Activated CD4-positive, alpha-beta T cell treated with anti-CD3 and anti-CD28 coated beads for 24 hours (primary cell): ENCODE results near the gene SEC14L6.
"Not testable (repeated sequence)": the region's sequence is repeated elsewhere in the genome, so short reads cannot be mapped to it uniquely, and the experiment has no call there.

Experiments
- DNase-seq, 2 donors: peaks; one replicate each; pipeline ENCODE4 v3.0.0-alpha.2; 2020; ENCODE audit warnings: low read depth in 2 of 2

SEC14L6 gene

DNA sequence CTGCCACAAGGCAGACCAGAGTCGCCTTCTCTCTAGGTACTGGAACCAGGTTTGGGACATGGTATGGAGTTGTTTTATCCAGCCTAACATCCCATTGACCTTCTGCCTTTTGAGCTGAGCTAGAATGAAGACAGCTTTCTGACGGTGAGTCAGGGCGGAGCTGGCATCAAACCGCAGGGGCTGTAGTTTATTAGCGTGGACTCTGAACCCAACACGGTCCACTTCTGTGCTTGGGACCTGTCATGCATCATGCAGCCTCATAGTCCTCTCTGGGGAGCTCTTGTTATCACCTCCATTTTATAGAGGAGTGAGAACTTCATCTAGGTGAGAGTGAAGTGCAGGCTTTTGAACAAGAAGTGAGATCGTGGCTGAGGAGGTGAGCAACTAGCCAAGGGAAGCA lies 19.6 kb upstream of the SEC14L6 start:
- DNase-seq = no peak

DNA sequence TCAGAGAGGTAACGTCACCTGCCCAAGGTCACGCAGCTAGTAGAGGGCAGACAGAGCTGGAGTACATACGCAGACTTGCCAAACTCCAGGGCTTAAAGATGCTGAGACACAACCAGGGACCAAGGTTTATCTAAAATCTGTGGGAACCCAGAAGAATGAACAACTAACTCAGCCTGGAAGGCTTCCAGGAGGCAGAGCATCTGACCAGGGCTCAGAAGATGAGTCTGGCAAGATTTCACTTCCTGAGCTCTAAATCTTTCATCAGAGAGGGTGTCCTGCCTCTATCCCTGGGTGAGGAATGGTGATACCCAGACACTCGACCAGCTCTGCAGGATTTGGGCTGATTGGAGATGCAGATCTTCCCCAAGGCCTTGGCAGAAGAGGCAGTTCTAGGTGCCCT lies 18.8 kb upstream of the SEC14L6 start:
- no peak for DNase-seq

DNA sequence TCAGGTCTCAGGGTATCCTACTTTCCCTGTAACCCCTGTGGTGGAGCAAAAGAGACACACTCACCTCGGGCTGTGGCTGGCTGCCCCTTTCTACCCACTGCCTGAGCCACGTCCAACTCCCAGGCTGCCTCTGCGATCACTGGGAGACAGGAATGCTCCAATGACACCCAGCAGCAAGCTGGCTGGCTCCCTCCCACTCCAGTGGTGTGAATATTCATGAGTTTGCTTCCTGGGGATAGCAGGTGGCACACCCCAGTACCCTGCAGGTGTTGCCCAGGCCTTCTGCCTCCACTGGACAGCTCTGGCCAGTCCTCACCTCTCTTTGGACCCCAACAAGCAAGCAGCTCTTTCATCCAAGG lies 18.2 kb upstream of the SEC14L6 start:
- no peak for DNase-seq

DNA sequence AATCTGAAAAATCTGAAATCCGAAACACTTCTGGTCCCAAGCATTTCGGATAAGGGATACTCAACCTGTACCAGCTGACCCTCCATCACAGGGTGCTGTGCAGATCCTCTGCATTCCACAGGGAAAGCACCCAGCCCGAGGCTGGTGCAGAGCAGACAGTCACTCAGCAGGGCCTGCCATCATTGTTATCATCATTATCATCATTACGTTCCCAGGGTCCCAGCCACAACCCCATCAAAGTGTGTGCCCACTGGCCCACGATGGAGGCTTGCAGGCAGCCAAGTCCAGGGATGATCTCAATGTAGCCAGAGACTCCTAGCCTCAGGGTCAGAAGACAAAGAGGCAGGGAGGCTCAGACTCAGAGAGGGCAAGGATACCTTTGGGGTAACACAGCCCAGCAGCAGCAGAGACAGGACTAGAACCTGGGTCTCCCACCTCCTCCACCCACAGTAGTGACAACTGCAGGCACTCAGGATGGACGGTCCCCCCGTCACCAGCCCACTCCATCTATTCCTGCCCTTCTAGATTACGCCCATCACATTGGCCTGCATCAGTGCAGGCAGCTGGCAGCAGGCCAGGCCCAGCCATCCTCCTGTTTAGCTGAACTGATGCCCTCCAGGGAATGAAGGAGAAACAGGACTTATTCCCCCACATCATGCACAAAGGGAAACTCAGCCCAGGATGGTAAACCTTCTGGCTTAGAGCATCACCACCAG lies 17.7 kb upstream of the SEC14L6 start:
- no peak for DNase-seq

DNA sequence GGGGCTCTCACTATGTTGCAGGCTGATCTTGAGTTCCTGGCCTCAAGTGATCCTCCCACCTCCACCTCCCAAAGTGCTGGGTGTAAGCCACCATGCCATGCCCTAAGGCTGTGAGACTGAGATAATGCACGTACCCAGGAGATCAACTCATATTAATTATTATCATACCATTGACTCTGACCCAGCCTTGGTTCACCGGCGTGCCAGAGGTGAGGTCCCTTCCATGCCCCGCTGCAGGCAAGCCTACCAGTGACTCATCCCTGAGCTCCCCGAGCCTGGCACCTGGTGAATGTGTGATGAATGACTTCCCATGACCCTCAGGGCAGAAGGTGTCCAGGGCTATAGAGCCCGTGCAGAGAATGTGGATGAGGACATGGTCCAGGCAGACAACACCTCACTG lies 15.8 kb upstream of the SEC14L6 start:
- no peak for DNase-seq

DNA sequence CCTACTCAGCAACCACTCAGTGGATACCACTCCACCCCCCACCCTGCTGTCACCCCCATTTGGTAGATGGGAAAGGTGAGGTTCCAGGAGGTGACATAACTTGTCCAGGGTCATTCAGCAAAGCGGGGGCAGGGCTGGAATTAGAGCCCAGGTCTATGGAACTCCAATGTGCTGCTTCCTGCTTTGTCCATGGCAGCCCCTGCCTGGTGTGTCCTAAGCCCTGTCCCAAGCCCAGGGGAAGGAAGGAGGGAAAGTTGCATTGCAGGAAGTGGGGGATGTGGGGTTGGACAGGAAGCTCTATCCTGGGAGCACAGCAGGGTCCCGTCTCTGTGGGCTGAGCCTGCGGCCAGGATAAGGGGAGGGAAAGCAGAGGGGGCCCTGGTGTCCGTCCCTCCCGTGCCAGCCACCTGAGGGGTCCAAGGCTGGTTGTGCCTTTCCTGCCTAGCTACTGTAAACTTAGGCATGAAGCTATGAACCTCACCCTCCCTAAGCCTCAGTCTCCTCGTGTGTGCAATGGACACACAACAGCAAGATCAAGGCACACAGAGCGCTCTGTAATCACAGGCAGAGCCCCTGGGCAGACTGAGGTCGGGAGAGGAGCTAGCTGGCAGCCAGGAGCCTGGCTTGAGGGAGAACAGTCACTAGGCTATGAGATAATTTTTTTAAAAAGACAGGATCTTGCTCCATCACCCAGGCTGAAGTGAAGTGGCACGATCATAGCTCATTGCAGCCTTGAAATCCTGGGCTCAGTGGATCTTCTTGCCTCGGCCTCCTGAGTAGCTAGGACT lies 15.1 kb upstream of the SEC14L6 start:
- DNase-seq = no peak

DNA sequence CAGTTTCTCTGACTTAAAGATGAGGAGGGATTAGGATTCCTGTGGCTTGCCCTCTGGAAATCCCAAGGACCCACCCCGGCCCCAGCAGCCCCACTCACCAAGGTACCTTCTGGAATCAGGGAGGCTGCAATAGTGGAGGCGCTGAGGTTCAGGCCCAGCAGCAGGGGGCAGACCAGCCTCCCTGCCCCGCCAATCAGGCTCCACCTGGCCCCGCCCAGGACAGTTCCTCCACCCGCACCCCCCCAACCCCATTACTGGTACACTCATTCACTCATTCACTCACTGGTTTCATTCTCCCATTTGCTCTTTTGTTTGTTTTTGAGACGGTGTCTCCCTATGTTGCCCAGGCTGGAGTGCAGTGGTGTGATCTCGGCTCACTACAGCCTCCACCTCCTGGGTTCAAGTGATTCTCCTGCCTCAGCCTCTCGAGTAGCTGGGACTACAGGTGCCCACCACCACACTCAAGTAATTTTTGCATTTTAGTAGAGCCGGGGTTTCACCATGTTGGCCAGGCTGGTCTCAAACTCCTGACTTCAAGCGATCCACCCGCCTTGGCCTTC lies 14.2 kb upstream of the SEC14L6 start:
- DNase-seq = peak in 1 of 2 donors; percentile 6

DNA sequence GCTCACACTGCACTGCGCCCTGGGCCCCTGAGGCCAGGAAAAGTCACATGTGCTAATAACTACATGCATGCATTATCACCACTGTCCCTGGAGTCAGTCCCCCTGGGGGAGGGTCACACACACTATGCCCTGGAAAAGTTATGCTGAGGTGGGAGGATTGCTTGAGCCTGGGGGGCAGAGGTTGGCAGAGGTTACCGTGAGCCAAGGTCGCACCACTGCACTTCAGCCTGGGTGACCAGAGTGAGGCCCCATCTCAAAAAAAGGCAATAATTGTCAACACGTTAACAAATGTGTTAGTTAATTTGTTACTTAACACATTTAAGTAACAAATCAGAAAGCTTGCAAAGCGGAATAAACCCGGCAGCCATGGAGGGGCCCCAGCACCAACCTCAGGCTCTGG lies 13.3 kb upstream of the SEC14L6 start:
- no peak for DNase-seq

DNA sequence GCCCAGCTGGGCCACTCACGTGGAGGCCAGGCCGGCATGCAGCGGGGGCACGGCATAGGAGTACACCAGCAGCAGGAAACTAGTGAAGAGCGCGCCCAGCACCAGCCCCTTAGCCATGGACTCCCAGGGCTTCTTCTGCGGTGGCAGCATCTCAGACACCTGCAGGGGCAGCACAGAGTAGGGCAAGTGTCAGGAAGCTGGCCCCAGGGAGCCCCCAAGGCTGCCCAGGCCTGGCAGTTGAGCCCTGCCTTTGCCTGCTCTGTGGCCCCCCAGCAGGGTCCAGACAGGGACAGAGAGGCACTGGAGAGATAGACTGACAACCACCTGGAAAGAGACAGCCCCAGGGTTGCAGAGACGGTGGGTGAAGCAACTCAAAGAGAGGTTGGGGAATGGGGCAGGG lies 10.7 kb upstream of the SEC14L6 start:
- no peak for DNase-seq

DNA sequence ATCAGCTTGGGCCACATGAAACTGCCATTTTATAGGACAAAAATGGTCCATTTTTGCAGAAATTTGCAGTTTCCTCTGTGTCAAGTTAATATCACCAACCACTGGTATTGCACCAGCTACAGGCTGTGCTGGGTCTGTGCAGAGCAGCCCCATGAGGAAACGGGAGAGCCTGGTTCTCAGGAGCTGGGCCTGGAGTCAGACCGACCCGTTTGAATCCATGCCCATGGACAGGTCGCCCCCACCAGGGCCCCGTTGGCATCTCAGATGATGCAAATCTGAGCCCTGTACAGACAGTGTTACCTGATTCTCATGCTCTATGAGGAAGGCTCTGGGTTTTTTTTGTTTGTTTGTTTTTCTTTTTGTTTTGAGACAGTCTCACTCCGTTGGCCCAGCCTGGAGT lies 9.8 kb upstream of the SEC14L6 start:
- no peak for DNase-seq

DNA sequence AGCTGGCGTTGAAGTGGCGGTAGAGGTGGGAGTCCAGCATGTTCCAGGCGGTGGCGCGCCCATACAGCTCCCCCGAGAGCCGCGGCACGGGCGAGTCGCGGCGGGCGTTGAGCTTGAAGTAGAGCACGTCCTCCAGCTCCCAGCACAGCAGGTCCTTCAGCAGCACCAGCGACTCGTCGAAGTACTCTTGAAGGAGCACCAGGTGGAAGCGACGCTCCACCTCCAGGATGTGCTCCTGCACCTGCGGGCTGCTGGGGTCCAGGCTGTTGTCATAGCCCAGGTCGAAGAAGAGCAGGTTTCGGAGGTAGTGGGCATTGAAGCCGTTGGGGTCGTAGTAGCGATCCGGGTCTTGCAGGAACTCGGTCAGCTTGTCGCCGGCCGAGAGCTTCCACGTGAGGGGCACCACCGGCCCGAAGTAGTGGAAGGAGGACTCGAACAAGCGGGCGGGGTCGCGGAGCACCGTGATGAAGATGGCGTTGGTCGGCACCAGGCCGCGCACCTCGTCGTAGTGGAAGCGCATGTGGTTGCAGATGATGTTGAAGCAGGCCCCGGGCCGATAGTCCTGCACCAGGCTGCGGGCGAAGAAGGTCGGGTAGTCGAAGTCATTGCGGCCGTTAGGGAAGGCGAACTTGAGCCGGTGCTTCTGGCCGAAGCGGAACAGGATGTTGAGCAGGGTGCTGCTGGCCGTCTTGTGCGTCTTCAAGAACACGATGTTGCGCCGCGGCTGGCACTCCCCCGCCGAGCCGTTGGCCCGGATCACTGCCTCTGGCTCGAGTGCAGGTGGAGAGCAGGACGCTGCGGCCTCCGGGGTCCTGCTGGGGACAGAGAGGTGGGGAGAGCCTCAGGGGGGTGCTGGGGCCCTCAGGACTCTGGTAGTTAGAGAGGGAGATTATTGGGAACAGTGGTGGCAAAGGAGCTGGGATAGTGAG lies 9.0 kb upstream of the SEC14L6 start:
- no peak for DNase-seq

DNA sequence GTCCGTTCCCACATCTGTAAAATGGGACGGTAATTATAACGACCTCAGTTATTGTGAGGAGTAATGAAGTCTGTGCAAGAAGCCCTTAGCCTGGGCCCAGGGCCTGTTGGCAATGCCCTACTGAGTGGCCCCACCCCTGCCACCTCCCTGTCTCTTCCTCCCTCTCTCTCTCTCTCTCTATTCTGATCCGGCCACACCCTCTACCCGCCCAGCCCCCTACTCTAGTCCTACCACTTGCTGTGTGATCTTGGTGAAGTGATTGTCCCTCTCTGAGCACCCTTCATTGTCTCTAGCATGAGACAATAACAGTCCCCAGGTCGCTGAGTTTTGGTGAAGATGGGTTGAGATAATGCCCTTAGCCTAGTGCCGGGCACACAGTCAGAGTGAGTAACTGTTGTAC lies 7.4 kb upstream of the SEC14L6 start:
- no peak for DNase-seq

DNA sequence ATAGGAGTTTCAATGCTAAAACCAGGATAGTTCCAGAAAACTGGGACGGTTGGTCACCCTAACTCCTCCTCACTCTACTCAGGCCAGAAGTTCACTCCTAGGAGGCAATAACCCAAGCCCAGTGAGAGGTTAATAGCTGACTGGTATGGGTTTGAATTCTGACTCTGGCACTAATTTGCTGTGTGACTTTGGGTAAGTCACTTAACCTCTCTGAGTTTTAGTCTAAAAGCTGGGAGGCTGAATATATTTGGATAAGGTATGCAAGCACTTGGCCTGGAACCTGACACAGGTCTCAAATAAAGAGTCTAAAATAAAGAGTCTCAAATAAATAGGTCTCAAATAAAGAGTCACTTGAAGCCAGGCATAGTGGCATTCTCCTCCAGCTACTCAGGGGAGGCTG lies 6.2 kb upstream of the SEC14L6 start:
- DNase-seq = no peak

DNA sequence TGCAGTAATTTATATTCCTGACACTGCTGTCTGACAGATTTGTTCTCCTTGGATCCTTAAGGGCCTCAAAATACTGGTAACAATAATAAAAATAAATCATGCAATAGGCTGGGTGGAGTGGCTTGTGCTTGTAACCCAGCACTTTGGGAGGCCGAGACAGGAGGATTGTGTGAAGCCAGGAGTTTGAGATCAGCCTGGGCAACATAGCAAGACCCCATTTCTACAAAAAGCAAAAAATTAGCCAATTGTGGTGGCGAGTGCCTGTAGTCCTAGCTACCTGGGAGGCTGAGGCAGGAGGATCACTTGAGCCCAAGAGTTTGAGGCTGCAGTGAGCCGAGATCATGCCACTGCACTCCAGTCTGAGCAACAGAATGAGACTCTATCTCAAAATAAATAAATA lies 5.3 kb upstream of the SEC14L6 start:
- not testable (repeated sequence) for DNase-seq

DNA sequence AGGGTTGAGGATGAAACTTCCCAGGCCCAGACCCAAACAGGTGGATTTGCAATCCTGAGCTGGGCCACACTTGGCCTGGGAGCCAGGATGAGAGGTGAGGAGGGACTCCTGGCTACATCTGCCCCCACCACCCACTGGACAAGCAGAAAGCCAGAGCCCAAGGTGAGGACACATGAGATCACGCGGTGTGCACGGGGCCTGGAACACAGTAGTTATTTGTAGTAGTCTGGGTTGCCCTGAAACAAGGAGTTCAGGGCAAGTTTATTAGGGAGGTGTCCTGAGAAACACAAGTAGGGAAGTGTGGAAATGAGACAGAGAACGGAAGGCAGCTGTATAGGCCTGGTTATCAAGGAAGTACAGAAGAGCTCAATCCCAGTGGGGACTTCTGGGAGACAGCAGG lies 647 bp upstream of the SEC14L6 start:
- DNase-seq = no peak

DNA sequence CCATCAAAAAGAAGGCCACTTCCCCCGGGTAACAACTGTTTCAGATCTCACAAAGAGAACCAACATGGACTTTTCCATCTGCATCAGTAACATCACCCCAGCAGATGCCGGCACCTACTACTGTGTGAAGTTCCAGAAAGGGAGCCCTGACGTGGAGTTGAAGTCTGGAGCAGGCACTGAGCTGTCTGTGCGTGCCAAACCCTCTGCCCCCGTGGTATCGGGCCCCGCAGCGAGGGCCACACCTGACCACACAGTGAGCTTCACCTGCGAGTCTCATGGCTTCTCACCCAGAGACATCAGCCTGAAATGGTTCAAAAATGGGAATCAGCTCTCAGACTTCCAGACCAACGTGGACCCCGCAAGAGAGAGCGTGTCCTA lies 3.7 kb downstream of the SEC14L6 start:
- DNase-seq = no peak

DNA sequence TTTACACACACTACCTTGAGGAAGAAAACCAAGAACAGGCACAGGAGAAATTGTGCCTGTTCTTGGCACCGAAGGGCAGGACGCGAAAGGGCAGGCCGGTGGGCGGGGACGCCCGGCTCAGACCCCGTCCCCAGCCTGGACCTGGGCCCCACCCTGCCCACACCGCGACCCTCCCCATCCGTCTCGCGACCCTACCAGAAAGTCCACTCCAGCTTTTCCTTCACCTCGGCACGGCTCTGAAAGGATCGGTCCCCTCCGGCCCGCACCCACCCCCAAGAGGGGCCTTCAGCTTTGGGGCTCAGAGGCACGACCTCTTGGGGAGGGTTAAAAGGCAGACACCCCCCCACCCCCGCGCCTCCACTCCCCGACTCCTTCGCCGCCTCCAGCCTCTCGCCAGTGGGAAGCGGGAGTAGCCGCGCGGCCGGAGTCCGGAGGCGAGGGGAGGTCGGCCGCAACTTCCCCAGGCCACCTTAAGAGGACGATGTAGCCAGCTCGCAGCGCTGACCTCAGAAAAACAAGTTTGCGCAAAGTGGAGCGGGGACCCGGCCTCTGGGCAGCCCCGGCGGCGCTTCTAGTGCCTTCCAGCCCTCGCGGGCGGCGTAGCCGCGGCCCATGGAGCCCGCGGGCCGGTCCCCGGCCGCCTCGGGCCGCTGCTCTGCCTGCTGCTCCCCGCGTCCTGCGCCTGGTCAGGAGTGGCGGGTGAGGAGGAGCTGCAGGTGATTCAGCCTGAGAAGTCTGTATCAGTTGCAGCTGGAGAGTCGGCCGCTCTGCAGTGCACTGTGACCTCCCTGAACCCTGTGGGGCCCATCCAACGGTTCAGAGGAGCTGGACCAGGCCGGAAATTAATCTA lies 4.4 kb downstream of the SEC14L6 start:
- no peak for DNase-seq

DNA sequence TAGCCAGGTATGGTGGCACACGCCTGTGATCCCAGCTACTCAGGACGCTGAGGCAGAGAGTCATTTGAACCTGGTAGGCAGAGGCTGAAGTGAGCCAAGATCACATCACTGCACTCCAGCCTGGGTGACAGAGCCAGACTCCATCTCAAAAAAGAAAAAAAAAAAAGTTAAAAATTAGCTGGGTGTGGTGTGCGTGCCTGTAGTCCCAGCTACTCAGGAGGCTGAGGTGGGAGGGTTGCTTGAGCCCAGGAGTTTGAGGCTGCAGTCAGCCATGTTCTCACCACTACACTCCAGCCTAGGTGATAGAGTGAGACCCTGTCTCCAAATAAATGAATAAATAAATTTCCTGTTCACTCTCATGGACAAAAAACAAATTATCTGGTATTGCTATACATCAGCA lies 5.0 kb downstream of the SEC14L6 start:
- DNase-seq = not testable (repeated sequence)

DNA sequence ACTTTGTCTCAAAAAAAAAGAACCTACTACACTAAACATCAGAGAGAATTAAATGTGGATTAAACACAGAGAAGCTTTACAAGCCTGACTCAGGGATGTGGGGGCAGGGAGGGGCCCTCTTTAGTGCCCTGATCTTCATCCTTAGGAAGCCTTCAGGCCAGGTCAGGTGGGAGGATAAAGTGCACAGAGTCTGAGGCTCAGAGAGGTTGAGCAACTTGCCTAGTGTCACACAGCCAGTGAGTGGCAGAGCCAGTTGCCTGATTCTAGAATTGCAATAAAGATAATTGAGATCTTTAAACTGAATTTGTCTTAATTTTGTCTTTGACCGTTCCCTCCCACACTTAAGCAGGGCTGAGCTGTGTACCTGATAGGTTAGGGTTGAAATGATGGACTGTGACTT lies 7.2 kb downstream of the SEC14L6 start:
- no peak for DNase-seq

DNA sequence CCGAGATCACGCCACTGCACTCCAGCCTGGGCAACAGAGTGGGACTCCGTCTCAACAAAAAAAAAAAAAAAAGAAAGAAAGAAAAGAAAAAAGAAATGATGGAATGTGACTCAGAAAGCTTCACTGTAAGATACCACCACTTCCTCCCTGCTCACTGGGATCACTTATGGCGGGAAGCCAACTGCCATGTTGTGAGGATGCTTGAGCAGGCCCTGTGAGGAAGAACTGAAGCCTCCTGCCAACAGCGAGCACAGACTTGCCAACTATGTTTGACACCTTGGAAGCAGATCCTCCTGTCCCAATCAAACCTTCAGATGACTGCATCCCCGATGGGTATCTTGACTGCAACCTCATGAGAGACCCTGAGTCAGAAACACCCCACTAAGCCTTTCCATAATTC lies 8.3 kb downstream of the SEC14L6 start:
- no peak for DNase-seq

DNA sequence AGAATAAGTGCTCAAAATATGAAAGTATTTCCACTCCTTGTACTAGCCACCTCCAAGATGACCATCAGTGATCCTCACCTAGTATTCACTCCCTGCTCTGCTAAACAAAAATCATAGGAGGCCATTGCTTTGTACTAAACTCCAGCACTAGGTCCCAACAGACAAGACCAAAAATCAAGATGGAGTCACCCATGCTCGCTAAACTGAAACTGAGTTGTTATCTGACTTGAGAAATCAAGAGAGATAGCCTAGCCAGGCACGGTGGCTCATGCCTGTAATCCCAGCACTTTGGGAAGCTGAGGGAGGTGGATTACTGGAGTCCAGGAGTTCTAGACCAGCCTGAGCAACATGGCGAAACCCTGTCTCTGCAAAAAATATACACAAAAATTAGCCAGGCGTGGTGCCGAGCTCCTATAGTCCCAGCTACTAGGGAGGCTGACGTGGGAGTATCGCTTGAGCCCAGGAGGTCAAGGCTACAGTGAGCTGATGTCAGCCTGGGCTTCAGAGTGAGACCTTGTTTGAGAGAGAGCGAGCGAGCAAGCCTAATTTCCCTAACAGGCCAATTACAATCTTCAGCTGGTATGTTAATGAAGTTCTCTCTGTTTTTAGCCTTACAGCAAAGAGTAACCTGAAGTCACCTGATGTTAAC lies 9.3 kb downstream of the SEC14L6 start:
- no peak for DNase-seq
